GM19463 (cell line): Measurements from ENCODE around the gene TARS2.

ENCODE experiments used
- ATAC-seq: cut with Tn5 transposase; IDR thresholded peaks from one replicate; pipeline ENCODE4 v1.9.1; 2021; ENCODE audit warnings: mild to moderate bottlenecking, moderate library complexity; ENCODE audit not compliant: unreplicated experiment

The TARS2 gene

GRCh38 chr1:150486966-150487762, at the start of gene TARS2:
Gene TARS2, plus strand, starts transcription at chr1:150487419. Its CDS starts 32 bp downstream, at chr1:150487451.
- peak; percentile 100 for ATAC-seq

GRCh38 chr1:150441121-150441520, 46.1 kb upstream of the TARS2 start:
- ATAC-seq = no peak

- ATAC-seq = no peak
Observed at GRCh38 chr1:150444232-150444631, 43.0 kb upstream of the TARS2 start.

- no peak for ATAC-seq
Observed at GRCh38 chr1:150456146-150456647, 31.0 kb upstream of the TARS2 start.

GRCh38 chr1:150464422-150464826, 22.8 kb upstream of the TARS2 start:
- ATAC-seq = no peak

- ATAC-seq = no peak
Observed at GRCh38 chr1:150466964-150467363, 20.3 kb upstream of the TARS2 start.

- ATAC-seq = no peak
Observed at GRCh38 chr1:150469291-150469690, 17.9 kb upstream of the TARS2 start.

GRCh38 chr1:150472601-150473200, 14.5 kb upstream of the TARS2 start:
- no peak for ATAC-seq

GRCh38 chr1:150473659-150474058, 13.6 kb upstream of the TARS2 start:
- ATAC-seq = no peak

GRCh38 chr1:150474869-150475268, 12.3 kb upstream of the TARS2 start:
- ATAC-seq = no peak

- ATAC-seq = no peak
Observed at GRCh38 chr1:150476754-150477153, 10.5 kb upstream of the TARS2 start.

GRCh38 chr1:150477320-150477719, 9.9 kb upstream of the TARS2 start:
- no peak for ATAC-seq

- no peak for ATAC-seq
Observed at GRCh38 chr1:150477733-150478132, 9.5 kb upstream of the TARS2 start.

- no peak for ATAC-seq
Observed at GRCh38 chr1:150479370-150479769, 7.8 kb upstream of the TARS2 start.

- ATAC-seq = no peak
Observed at GRCh38 chr1:150479927-150480352, 7.3 kb upstream of the TARS2 start.

GRCh38 chr1:150484431-150484830, 2.8 kb upstream of the TARS2 start:
- ATAC-seq = no peak

- ATAC-seq = no peak
Observed at GRCh38 chr1:150484861-150485260, 2.4 kb upstream of the TARS2 start.

GRCh38 chr1:150487763-150488115, 520 bp downstream of the TARS2 start:
- no peak for ATAC-seq

- no peak for ATAC-seq
Observed at GRCh38 chr1:150493175-150493574, 6.0 kb downstream of the TARS2 start.

GRCh38 chr1:150498342-150498741, 11.1 kb downstream of the TARS2 start:
- ATAC-seq = no peak

GRCh38 chr1:150505431-150505830, 18.2 kb downstream of the TARS2 start:
- ATAC-seq = no peak
